K562 (cell line): ENCODE measurements around the gene EFNA5. TPM values are rescaled to one million over a fixed set of nuclear protein-coding genes. Genes with fewer than 3 reads are reported as not detected.

Source experiments
- HDAC1 ChIP-seq, 2 experiments: fragments of 450-650 bp; IDR thresholded peaks; 2 replicates each; pipeline ENCODE4 v1.6.1; 2016 to 2017; ENCODE audit warnings: inconsistent platforms in 1 of 2, mild to moderate bottlenecking in 1 of 2, moderate library complexity in 1 of 2
- POLR2AphosphoS2 ChIP-seq: IDR thresholded peaks from 2 replicates; pipeline ENCODE4 v1.6.1; 2012; ENCODE audit warnings: low read length, improper control_type of control experiment
- ZEB2 ChIP-seq: fragments of 450-650 bp; IDR thresholded peaks from 2 replicates; pipeline ENCODE4 v1.6.1; 2016
- ZFP91 ChIP-seq: sonication (generic); formaldehyde crosslinking; IDR thresholded peaks from 2 replicates; pipeline ENCODE4 v1.8.0; 2022; ENCODE audit warnings: mild to moderate bottlenecking, missing genetic modification reagents
- polyA plus RNA-seq, 8 experiments: library from polyadenylated mRNA; depleted of rRNA in 4 of 8; stranded (reverse) in 5 of 8; unstranded in 3 of 8; fragments of >200 nt; fragmentation: Nextera tagmentation in 2 of 8; fragmentation: Illumina TruSeq in 1 of 8; extraction: Ambion mirVana in 2 of 8; extraction: Trizol in 1 of 8; gene quantifications; 2 replicates each; pipeline versions ENCODE4 v1.2.1 to v1.2.3, GENCODE V29; 2011 to 2014; ENCODE audit warnings: inconsistent platforms in 1 of 8, missing spikeins in 1 of 8
- total RNA-seq, 7 experiments: library from RNA; depleted of rRNA in 6 of 7; stranded (reverse); fragments of >200 nt in 6 of 7; fragmentation: Illumina TruSeq in 2 of 7; extraction: Trizol in 2 of 7; gene quantifications; 2 replicates each; pipeline versions ENCODE4 v1.2.1 to v1.2.3, GENCODE V29; 2011 to 2021; ENCODE audit warnings: low replicate concordance in 1 of 7
- TF ChIP-seq, protein P1 (sequence below): sonication (generic); formaldehyde crosslinking; IDR thresholded peaks from 2 replicates; pipeline ENCODE4 v1.8.0; 2022; ENCODE audit warnings: missing genetic modification reagents, mild to moderate bottlenecking, moderate library complexity, borderline replicate concordance
- TF ChIP-seq, protein P2 (sequence below): fragments of 250-450 bp; sonication (Bioruptor Pico); IDR thresholded peaks from 2 replicates; pipeline ENCODE4 v1.5.0; 2021; ENCODE audit warnings: mild to moderate bottlenecking, moderate library complexity

The EFNA5 gene
- total and polyA plus RNA-seq, 9 of the 15 experiments (the other 6 are each of a cell fraction or from before 2014, with no cell fraction given): 0.20 TPM; not detected in 8

DNA sequence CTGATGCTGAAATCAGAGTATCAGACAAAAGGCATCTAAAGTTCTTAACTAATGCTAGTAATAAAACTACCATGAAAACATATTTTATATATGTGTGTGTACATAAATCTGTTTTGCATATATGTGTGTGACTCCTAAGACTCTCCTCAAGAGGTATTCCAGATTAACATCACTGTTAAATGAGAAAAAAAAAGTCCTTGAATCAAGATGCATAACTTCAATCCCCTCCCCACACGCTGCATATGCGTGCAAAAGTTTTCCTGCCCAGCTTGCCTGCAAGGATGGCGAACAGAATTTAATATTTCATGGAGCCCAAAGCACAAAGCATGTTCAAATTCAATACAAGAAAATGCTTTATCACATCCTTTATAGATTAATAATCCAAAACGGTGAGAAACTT, 34.7 kb downstream of the EFNA5 start (continued):
- no peak for TF ChIP-seq ZFP91 (CRISPR knock-in tag)
- TF ChIP-seq HDAC1 (IDR thresholded peaks at IDR 0.05): no peak
- no peak for TF ChIP-seq ZEB2
- TF ChIP-seq POLR2AphosphoS2: no peak
- TF ChIP-seq, protein P1, sequence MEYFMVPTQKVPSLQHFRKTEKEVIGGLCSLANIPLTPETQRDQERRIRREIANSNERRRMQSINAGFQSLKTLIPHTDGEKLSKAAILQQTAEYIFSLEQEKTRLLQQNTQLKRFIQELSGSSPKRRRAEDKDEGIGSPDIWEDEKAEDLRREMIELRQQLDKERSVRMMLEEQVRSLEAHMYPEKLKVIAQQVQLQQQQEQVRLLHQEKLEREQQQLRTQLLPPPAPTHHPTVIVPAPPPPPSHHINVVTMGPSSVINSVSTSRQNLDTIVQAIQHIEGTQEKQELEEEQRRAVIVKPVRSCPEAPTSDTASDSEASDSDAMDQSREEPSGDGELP (CRISPR knock-in tag): no peak
- TF ChIP-seq, protein P2, sequence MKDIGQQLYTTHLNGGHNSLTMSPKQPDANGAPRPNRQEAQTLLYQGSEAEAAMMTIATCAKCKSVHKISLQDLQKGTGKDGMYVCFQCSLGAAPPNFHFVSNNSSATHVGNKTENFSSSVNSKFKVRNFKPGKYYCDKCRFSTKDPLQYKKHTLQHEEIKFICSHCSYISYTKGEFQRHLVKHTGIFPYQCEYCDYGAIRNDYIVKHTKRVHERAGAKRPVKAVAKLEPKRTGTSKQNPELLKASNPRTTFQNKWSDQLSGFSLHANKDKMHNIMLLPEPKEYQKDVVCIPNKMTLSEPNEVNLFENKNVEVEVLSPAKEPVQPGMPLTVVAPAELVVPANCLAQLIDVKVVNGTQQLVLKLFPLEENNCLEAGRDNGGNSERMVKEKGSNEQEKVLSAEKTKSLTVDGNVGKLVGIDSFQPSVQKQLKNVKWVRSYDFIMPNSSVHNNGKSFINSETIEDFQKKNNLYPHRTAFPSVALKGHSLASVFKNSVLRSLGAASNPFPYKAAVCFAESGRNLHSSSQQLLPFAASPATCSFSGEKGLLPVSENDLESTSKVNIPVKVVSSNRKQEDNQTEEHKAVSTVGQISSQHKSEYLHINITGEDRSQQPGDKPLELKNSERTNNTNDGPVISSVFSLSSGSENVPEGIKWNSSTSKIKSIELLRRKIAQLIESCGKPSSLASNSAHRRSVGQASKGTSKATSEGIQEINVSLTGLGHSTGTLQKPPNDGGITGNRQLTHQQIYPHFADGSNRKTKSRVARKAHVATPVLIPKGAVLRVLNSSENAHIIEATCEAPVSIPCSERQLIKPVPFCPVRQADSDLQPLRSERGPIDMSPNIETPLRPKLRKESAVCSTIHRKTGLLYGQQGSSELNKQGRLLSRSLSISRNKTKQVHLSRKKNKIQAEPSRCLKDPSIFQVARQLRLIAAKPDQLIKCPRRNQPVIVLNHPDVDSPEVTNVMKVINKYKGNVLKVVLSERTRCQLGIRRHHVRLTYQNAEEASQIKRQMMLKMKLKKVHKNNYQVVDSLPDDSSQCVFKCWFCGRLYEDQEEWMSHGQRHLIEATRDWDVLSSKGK (CRISPR knock-in tag): no peak
